ENCODE measurements around the gene FASTKD3. TPM values are rescaled to one million over a fixed set of nuclear protein-coding genes. Genes with fewer than 3 reads are reported as not detected.

Gene FASTKD3
- total RNA-seq, 1 donor from 2014 or later, result 8.1 TPM

GRCh38 chr5:7848296-7848695 is 20.5 kb downstream of the FASTKD3 start:
- no peak overlapping the region for H2AFZ ChIP-seq (ENCODE audit: low read depth, low read length)
- no peak overlapping the region for H3K4me3 ChIP-seq (ENCODE audit: insufficient read depth, low read depth, low read length)
- no peak for FAIRE-seq
- H3K79me2 ChIP-seq (ENCODE audit: insufficient read depth, low read length), result no peaks in the 10 kb centered on the region
- Mint-ChIP-seq H3K36me3 (ENCODE audit: low read depth, unreplicated experiment) (no peaks in the 10 kb centered on the region), H3K27me3 (ENCODE audit: low read depth, unreplicated experiment) (peaks cover 18% of the 10 kb centered on the region), H3K4me3 (ENCODE audit: unreplicated experiment) (no peak overlapping the region), H3K27ac (ENCODE audit: unreplicated experiment) (no peak overlapping the region), H3K4me1 (ENCODE audit: low read depth, unreplicated experiment) (peaks cover 3% of the 10 kb centered on the region), H3K9me3 (ENCODE audit: unreplicated experiment) (peaks cover 2% of the 10 kb centered on the region)
- TF ChIP-seq CTCF (IDR thresholded peaks at IDR 0.05; ENCODE audit: insufficient read depth, low read depth, low read length) (no peak), EZH2 (IDR thresholded peaks at IDR 0.05; ENCODE audit: insufficient read depth, low read length) (no peak)
- no peaks in the 10 kb centered on the region for H3K36me3 ChIP-seq (ENCODE audit: insufficient read depth, low read length)
- no peak for DNase-seq (ENCODE audit: low read depth)
- peaks cover 3% of the 10 kb centered on the region for H3K27me3 ChIP-seq (ENCODE audit: insufficient read depth, low read length)
- no peak overlapping the region for H3K4me2 ChIP-seq (ENCODE audit: low read length)
- no peaks in the 10 kb centered on the region for H3K9me3 ChIP-seq (ENCODE audit: insufficient read depth, low read depth, low read length)
- H3K9ac ChIP-seq (ENCODE audit: low read length), result no peak overlapping the region
- no peaks in the 10 kb centered on the region for H3K4me1 ChIP-seq (ENCODE audit: insufficient read depth, low read length)
- H4K20me1 ChIP-seq (ENCODE audit: insufficient read depth, low read length), result no peaks in the 10 kb centered on the region
- no peak overlapping the region for H3K27ac ChIP-seq (ENCODE audit: low read depth, low read length)

- no peak for DNase-seq (ENCODE audit: low read depth)
- H3K4me2 ChIP-seq (ENCODE audit: low read length), result no peak overlapping the region
Measured at GRCh38 chr5:7846327-7846726, 22.5 kb downstream of the FASTKD3 start.

More at GRCh38 chr5:7846327-7846726, 22.5 kb downstream of the FASTKD3 start:
- FAIRE-seq, result no peak
- Histone ChIP-seq H3K27me3 (ENCODE audit: insufficient read depth, low read length) (peaks cover 3% of the 10 kb centered on the region), H3K27ac (ENCODE audit: low read depth, low read length) (no peak overlapping the region), H3K4me3 (ENCODE audit: insufficient read depth, low read depth, low read length) (no peak overlapping the region), H3K4me1 (ENCODE audit: insufficient read depth, low read length) (no peaks in the 10 kb centered on the region), H3K9ac (ENCODE audit: low read length) (no peak overlapping the region), H3K36me3 (ENCODE audit: insufficient read depth, low read length) (no peaks in the 10 kb centered on the region), H4K20me1 (ENCODE audit: insufficient read depth, low read length) (no peaks in the 10 kb centered on the region), H2AFZ (ENCODE audit: low read depth, low read length) (no peak overlapping the region), H3K79me2 (ENCODE audit: insufficient read depth, low read length) (no peaks in the 10 kb centered on the region), H3K9me3 (ENCODE audit: insufficient read depth, low read depth, low read length) (no peaks in the 10 kb centered on the region)
- Mint-ChIP-seq H3K36me3 (ENCODE audit: low read depth, unreplicated experiment) (no peaks in the 10 kb centered on the region), H3K27me3 (ENCODE audit: low read depth, unreplicated experiment) (peaks cover 18% of the 10 kb centered on the region), H3K9me3 (ENCODE audit: unreplicated experiment) (no peaks in the 10 kb centered on the region), H3K27ac (ENCODE audit: unreplicated experiment) (no peak overlapping the region), H3K4me3 (ENCODE audit: unreplicated experiment) (no peak overlapping the region), H3K4me1 (ENCODE audit: low read depth, unreplicated experiment) (peaks cover 6% of the 10 kb centered on the region)
- TF ChIP-seq CTCF (IDR thresholded peaks at IDR 0.05; ENCODE audit: insufficient read depth, low read depth, low read length), result no peak
- no peak for TF ChIP-seq EZH2 (IDR thresholded peaks at IDR 0.05; ENCODE audit: insufficient read depth, low read length)
